Liver (tissue), 9 donors: ENCODE results near the gene CCDC51. TPM values are rescaled to one million over a fixed set of nuclear protein-coding genes. Genes with fewer than 3 reads are reported as not detected.

ENCODE experiments used
- DNase-seq: peaks from one replicate; pipeline ENCODE4 v3.0.0-alpha.2; 2017; ENCODE audit warnings: low spot score
- H3K27ac ChIP-seq, 2 donors: one replicate each; pipeline ENCODE4 v1.7.0; 2013; ENCODE audit warnings: inconsistent platforms in 2 of 2, low read length in 2 of 2, control low read depth in 1 of 2, low read depth in 1 of 2, mild to moderate bottlenecking in 1 of 2
- H3K27me3 ChIP-seq, 4 donors: one replicate each; pipeline versions ENCODE4 v1.6.1 to v1.7.0; 2013; ENCODE audit warnings: low read length in 3 of 4, inconsistent platforms in 1 of 4, mild to moderate bottlenecking in 1 of 4, moderate library complexity in 1 of 4; ENCODE audit not compliant: control insufficient read depth in 4 of 4, insufficient read depth in 4 of 4
- H3K36me3 ChIP-seq, 4 donors: one replicate each; pipeline versions ENCODE4 v1.6.1 to v1.7.0; 2013; ENCODE audit warnings: low read length in 3 of 4, mild to moderate bottlenecking in 3 of 4, low read depth in 1 of 4, moderate library complexity in 1 of 4; ENCODE audit not compliant: control insufficient read depth in 4 of 4, insufficient read depth in 3 of 4
- H3K4me1 ChIP-seq, 4 donors: one replicate each; pipeline versions ENCODE4 v1.6.1 to v1.7.0; 2013; ENCODE audit warnings: low read length in 3 of 4, mild to moderate bottlenecking in 3 of 4, moderate library complexity in 1 of 4; ENCODE audit not compliant: control insufficient read depth in 4 of 4, insufficient read depth in 4 of 4
- H3K4me3 ChIP-seq, 3 donors: one replicate each; pipeline versions ENCODE4 v1.6.1 to v1.7.0; 2013; ENCODE audit warnings: low read length in 3 of 3, control low read depth in 1 of 3, low read depth in 1 of 3, mild to moderate bottlenecking in 1 of 3
- H3K9ac ChIP-seq, 2 donors: one replicate each; pipeline ENCODE4 v1.7.0; 2013; ENCODE audit warnings: low read length in 2 of 2, mild to moderate bottlenecking in 2 of 2, moderate library complexity in 2 of 2, control low read depth in 1 of 2, low read depth in 1 of 2
- H3K9me3 ChIP-seq, 4 donors: one replicate each; pipeline versions ENCODE4 v1.6.1 to v1.7.0; 2013; ENCODE audit warnings: low read length in 3 of 4; ENCODE audit not compliant: control insufficient read depth in 4 of 4
- ATF3 ChIP-seq: IDR thresholded peaks from 2 replicates; pipeline ENCODE4 v1.6.1; 2016; ENCODE audit warnings: antibody characterized with exemption
- CTCF ChIP-seq: fragments of 150-350 bp; IDR thresholded peaks from 2 replicates; pipeline ENCODE4 v1.5.1; 2017; ENCODE audit warnings: improper control_type of control experiment, low read depth, low read length; ENCODE audit not compliant: missing input control
- EGR1 ChIP-seq, 2 donors: IDR thresholded peaks; 2 replicates each; pipeline ENCODE4 v1.6.1; 2016 to 2018; ENCODE audit warnings: antibody characterized with exemption in 2 of 2, low read depth in 2 of 2
- FOXA2 ChIP-seq: IDR thresholded peaks from 2 replicates; pipeline ENCODE4 v1.6.1; 2016; ENCODE audit warnings: antibody characterized with exemption
- GABPA ChIP-seq, 2 donors: IDR thresholded peaks in 1 of 2; conservative IDR thresholded peaks in 1 of 2; 2 replicates each; pipeline ENCODE4 v1.6.1; 2016; ENCODE audit warnings: antibody characterized with exemption in 2 of 2, mild to moderate bottlenecking in 1 of 2, moderate library complexity in 1 of 2
- HNF4A ChIP-seq, 2 donors: conservative IDR thresholded peaks; 2 replicates each; pipeline ENCODE4 v1.6.1; 2016; ENCODE audit warnings: antibody characterized with exemption in 2 of 2, mild to moderate bottlenecking in 2 of 2
- JUND ChIP-seq, 2 donors: IDR thresholded peaks; 2 replicates each; pipeline ENCODE4 v1.6.1; 2016; ENCODE audit warnings: antibody characterized with exemption in 2 of 2
- MAX ChIP-seq: IDR thresholded peaks from 2 replicates; pipeline ENCODE4 v1.6.1; 2016; ENCODE audit warnings: antibody characterized with exemption
- NR2F2 ChIP-seq: IDR thresholded peaks from 2 replicates; pipeline ENCODE4 v1.6.1; 2016; ENCODE audit warnings: antibody characterized with exemption
- RAD21 ChIP-seq, 2 donors: IDR thresholded peaks; 2 replicates each; pipeline ENCODE4 v1.6.1; 2016; ENCODE audit warnings: antibody characterized with exemption in 2 of 2, mild to moderate bottlenecking in 2 of 2
- REST ChIP-seq: IDR thresholded peaks from 2 replicates; pipeline ENCODE4 v1.6.1; 2016; ENCODE audit warnings: antibody characterized with exemption, mild to moderate bottlenecking
- RXRA ChIP-seq, 2 donors: IDR thresholded peaks; 2 replicates each; pipeline ENCODE4 v1.6.1; 2017 to 2018; ENCODE audit warnings: antibody characterized with exemption in 2 of 2, mild to moderate bottlenecking in 1 of 2
- SP1 ChIP-seq: IDR thresholded peaks from 2 replicates; pipeline ENCODE4 v1.6.1; 2018; ENCODE audit warnings: antibody characterized with exemption, mild to moderate bottlenecking
- YY1 ChIP-seq: IDR thresholded peaks from 2 replicates; pipeline ENCODE4 v1.6.1; 2016; ENCODE audit warnings: antibody characterized with exemption, mild to moderate bottlenecking
- WGBS: extraction: QIAGEN DNeasy Blood & Tissue Kit; methylation state at CpG from one replicate; pipeline ENCODE4 v1.1.7; 2013; 5-methylcytosine and 5-hydroxymethylcytosine counted together
- polyA plus RNA-seq, 2 donors: library from polyadenylated mRNA; stranded (reverse) in 1 of 2; unstranded in 1 of 2; fragments of 200-250 nt in 1 of 2; fragments of >200 nt in 1 of 2; fragmentation: Nextera tagmentation in 1 of 2; extraction: Ambion mirVana in 1 of 2; gene quantifications; one replicate each; pipeline versions ENCODE4 v1.2.1 to v1.2.3, GENCODE V29; 2013 to 2015
- total RNA-seq, 2 donors: library from RNA; depleted of rRNA; stranded (reverse); fragments of >200 nt; gene quantifications; one replicate each; pipeline ENCODE4 v1.2.3, GENCODE V29; 2014
- TF ChIP-seq, protein P1 (sequence below): IDR thresholded peaks from 2 replicates; pipeline ENCODE4 v1.6.1; 2016; ENCODE audit warnings: antibody characterized with exemption
- donor health status: healthy.
- donor health status: healthy.
- donor health status: healthy.
- donor health status: healthy.
- donor health status: healthy.

Gene CCDC51
- total and polyA plus RNA-seq, 4 donors, result 7.9 to 13.7 (median 11.0) TPM

DNA sequence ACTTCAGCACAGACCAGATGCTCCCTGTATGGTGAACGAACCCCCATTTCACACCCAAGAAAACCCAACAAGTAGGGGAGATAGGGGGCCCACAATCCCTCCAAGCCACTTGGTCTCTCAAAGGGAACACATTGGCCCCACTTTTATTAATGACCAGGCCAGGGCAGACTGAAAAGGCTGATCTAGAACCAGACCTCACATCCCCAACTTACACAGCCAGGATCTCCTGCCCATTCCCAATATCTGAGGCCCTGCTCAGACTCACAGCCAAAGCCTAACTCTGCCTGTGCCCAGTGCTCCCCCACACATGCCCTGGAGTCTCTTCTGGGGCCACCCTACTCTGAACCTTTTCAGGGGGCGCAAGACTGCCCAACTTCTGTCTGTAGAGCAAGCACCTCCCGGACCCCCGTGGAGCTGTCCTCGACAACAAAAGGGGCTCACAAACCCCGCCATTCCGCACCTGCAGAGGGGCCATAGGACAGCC lies 11.8 kb downstream of the CCDC51 start:
- no peaks in the 10 kb centered on the region for H3K27me3 ChIP-seq
- H3K27ac ChIP-seq, result peak overlapping the region; percentile 89 to 91
- no peak for TF ChIP-seq EGR1 (IDR thresholded peaks at IDR 0.05; ENCODE audit: low read depth in 2 of 2)
- no peak for TF ChIP-seq RXRA (IDR thresholded peaks at IDR 0.05)
- TF ChIP-seq GABPA (IDR thresholded peaks at IDR 0.05 in 1 of 2, conservative IDR thresholded peaks at IDR 0.05 in 1 of 2), result no peak
- no peak for TF ChIP-seq SP1
- TF ChIP-seq ATF3, result no peak
- TF ChIP-seq, protein P1, sequence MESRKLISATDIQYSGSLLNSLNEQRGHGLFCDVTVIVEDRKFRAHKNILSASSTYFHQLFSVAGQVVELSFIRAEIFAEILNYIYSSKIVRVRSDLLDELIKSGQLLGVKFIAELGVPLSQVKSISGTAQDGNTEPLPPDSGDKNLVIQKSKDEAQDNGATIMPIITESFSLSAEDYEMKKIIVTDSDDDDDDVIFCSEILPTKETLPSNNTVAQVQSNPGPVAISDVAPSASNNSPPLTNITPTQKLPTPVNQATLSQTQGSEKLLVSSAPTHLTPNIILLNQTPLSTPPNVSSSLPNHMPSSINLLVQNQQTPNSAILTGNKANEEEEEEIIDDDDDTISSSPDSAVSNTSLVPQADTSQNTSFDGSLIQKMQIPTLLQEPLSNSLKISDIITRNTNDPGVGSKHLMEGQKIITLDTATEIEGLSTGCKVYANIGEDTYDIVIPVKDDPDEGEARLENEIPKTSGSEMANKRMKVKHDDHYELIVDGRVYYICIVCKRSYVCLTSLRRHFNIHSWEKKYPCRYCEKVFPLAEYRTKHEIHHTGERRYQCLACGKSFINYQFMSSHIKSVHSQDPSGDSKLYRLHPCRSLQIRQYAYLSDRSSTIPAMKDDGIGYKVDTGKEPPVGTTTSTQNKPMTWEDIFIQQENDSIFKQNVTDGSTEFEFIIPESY, result no peak
- no peak for TF ChIP-seq YY1
- no peak for TF ChIP-seq FOXA2
- no peak for TF ChIP-seq NR2F2
- no peak for TF ChIP-seq RAD21 (IDR thresholded peaks at IDR 0.05)
- TF ChIP-seq HNF4A (conservative IDR thresholded peaks at IDR 0.05), result no peak
- no peak for TF ChIP-seq REST
- TF ChIP-seq JUND (IDR thresholded peaks at IDR 0.05), result no peak
- TF ChIP-seq CTCF, result no peak
- DNase-seq, result no peak
- H3K36me3 ChIP-seq, result no peaks in the 10 kb centered on the region
- H3K9me3 ChIP-seq, result no peaks in the 10 kb centered on the region
- peak overlapping the region; percentile 67 to 72 for H3K9ac ChIP-seq
- peaks cover 36 to 74% (median 61%) of the 10 kb centered on the region in 4 donors for H3K4me1 ChIP-seq
- 25% methylated on average over 7 of the region's 7 CpGs for WGBS
- peak overlapping the region; percentile 52 to 80 (median 58) for H3K4me3 ChIP-seq

DNA sequence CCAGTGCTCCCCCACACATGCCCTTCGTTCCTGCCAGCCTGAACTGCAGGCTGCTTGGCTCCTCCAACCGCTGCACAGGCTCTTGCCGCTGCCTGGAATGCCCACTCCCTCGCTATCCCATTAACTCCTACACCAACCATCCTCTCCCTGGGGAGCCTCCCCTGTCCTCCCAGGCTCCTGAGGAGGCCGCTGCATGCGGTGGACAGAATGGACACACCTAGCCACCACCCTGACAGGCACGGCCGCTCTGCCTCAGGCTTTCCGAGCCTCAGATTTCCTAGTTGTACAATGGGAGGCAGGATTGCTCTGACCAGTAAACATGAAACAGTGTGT lies 12.3 kb downstream of the CCDC51 start:
- DNase-seq, result no peak
- peaks cover 36 to 78% (median 63%) of the 10 kb centered on the region in 4 donors for H3K4me1 ChIP-seq
- TF ChIP-seq YY1, result no peak
- TF ChIP-seq CTCF, result no peak
- TF ChIP-seq ATF3, result no peak
- TF ChIP-seq GABPA (IDR thresholded peaks at IDR 0.05 in 1 of 2, conservative IDR thresholded peaks at IDR 0.05 in 1 of 2), result no peak
- no peak for TF ChIP-seq MAX
- TF ChIP-seq SP1, result no peak
- H3K27me3 ChIP-seq, result no peaks in the 10 kb centered on the region
- H3K9ac ChIP-seq, result peak overlapping the region; percentile 67 to 72
- no peaks in the 10 kb centered on the region for H3K36me3 ChIP-seq
- no peaks in the 10 kb centered on the region for H3K9me3 ChIP-seq
- H3K4me3 ChIP-seq, result peak overlapping the region; percentile 52 to 80 (median 58)
- 29% methylated on average over 9 of the region's 9 CpGs for WGBS
- H3K27ac ChIP-seq, result peak overlapping the region; percentile 89 to 91
